B cell (primary cell): ENCODE measurements around the gene MAP3K5. TPM values are rescaled to one million over a fixed set of nuclear protein-coding genes. Genes with fewer than 3 reads are reported as not detected.

Experiments
- ATAC-seq: fragments of 200-7000 bp; cut with Tn5 transposase; one replicate; pipeline ENCODE4 v1.10.0; 2021; ENCODE audit warnings: low read depth, mild to moderate bottlenecking, moderate number of reproducible peaks, moderate library complexity
- CTCF ChIA-PET: fragments of 350-600 bp; sonication (Branson Sonifier 250); formaldehyde crosslinking; loops from one replicate; lab custom pipeline; 2021; ENCODE audit warnings: antibody characterized with exemption, inconsistent platforms; lab: Charles Lee
- POLR2A ChIA-PET: fragments of 350-600 bp; sonication (Branson Sonifier 250); formaldehyde crosslinking; loops from one replicate; lab custom pipeline; 2021; ENCODE audit warnings: antibody characterized with exemption; lab: Charles Lee
- DNase-seq: peaks from one replicate; pipeline ENCODE4 v3.0.0; 2013
- H2AFZ ChIP-seq: 2 replicates; pipeline ENCODE4 v1.6.1; 2012; ENCODE audit warnings: mild to moderate bottlenecking, low read depth, low read length; ENCODE audit not compliant: insufficient read depth, poor library complexity, severe bottlenecking
- H3K27ac ChIP-seq, 2 donors: 1 replicate in 1 of 2; 2 replicates in 1 of 2; pipeline ENCODE4 v1.5.1; 2012 to 2013; ENCODE audit warnings: low read length in 2 of 2, mild to moderate bottlenecking in 2 of 2, moderate library complexity in 1 of 2
- H3K27me3 ChIP-seq, 4 experiments: fragments of 200-600 bp in 1 of 4; sonication (generic) in 1 of 4; replicated peaks in 1 of 4; 1 replicate in 2 of 4; 2 replicates in 2 of 4; pipeline versions ENCODE4 v1.6.1 to v1.7.0; 2013 to 2016; ENCODE audit warnings: low read length in 3 of 4, mild to moderate bottlenecking in 2 of 4, mixed read lengths in 1 of 4, moderate library complexity in 1 of 4; ENCODE audit not compliant: insufficient read depth in 4 of 4, control insufficient read depth in 3 of 4; ENCODE audit errors: control extremely low read depth in 1 of 4
- H3K36me3 ChIP-seq, 2 experiments: replicated peaks in 1 of 2; 1 replicate in 1 of 2; 2 replicates in 1 of 2; pipeline versions ENCODE4 v1.6.1 to v1.7.1; 2013; ENCODE audit warnings: low read length in 1 of 2; ENCODE audit not compliant: insufficient read depth in 2 of 2, control insufficient read depth in 1 of 2; ENCODE audit errors: control extremely low read depth in 1 of 2, extremely low read depth in 1 of 2
- H3K4me1 ChIP-seq, 2 donors: fragments of 200-600 bp in 1 of 2; sonication (generic) in 1 of 2; 1 replicate in 1 of 2; 2 replicates in 1 of 2; pipeline versions ENCODE4 v1.5.1 to v1.6.1; 2013 to 2017; ENCODE audit warnings: low read length in 2 of 2; ENCODE audit not compliant: control insufficient read depth in 2 of 2, insufficient read depth in 2 of 2
- H3K4me2 ChIP-seq: replicated peaks from 2 replicates; pipeline ENCODE3; 2012; ENCODE audit warnings: mild to moderate bottlenecking, low read depth, low read length; ENCODE audit not compliant: poor library complexity, severe bottlenecking
- H3K4me3 ChIP-seq, 5 experiments: fragments of 200-600 bp in 1 of 5; sonication (generic) in 1 of 5; 1 replicate in 3 of 5; 2 replicates in 2 of 5; pipeline versions ENCODE4 v1.5.1 to v1.7.0; 2011 to 2016; ENCODE audit warnings: low read length in 4 of 5, mild to moderate bottlenecking in 4 of 5, low read depth in 2 of 5, control low read depth in 1 of 5, moderate library complexity in 1 of 5; ENCODE audit not compliant: insufficient read depth in 1 of 5; ENCODE audit errors: control extremely low read depth in 1 of 5, extremely low read depth in 1 of 5
- H3K79me2 ChIP-seq: fragments of 200-600 bp; sonication (generic); one replicate; pipeline ENCODE4 v1.6.0; 2016; ENCODE audit warnings: low read length; ENCODE audit not compliant: control insufficient read depth, insufficient read depth
- H3K9ac ChIP-seq: fragments of 200-600 bp; sonication (generic); 2 replicates; pipeline ENCODE4 v1.6.1; 2017; ENCODE audit warnings: mild to moderate bottlenecking, low read length, moderate library complexity
- H3K9me3 ChIP-seq, 3 donors: one replicate each; pipeline versions ENCODE4 v1.6.1 to v1.7.1; 2013; ENCODE audit warnings: low read length in 2 of 3; ENCODE audit not compliant: control insufficient read depth in 2 of 3, insufficient read depth in 1 of 3; ENCODE audit errors: control extremely low read depth in 1 of 3
- H4K20me1 ChIP-seq: 2 replicates; pipeline ENCODE4 v1.6.0; 2012; ENCODE audit warnings: mild to moderate bottlenecking, low read length; ENCODE audit not compliant: insufficient read depth, control insufficient read depth, poor library complexity, severe bottlenecking
- H3K27ac Mint-ChIP-seq: one replicate; pipeline ENCODE4 v1.8.0; 2021; ENCODE audit warnings: mixed read lengths
- H3K27me3 Mint-ChIP-seq: one replicate; pipeline ENCODE4 v1.8.0; 2021; ENCODE audit warnings: mixed read lengths
- H3K4me1 Mint-ChIP-seq: one replicate; pipeline ENCODE4 v1.8.0; 2021; ENCODE audit warnings: mixed read lengths
- H3K4me3 Mint-ChIP-seq: one replicate; pipeline ENCODE4 v1.8.0; 2021; ENCODE audit warnings: mixed read lengths
- H3K9me3 Mint-ChIP-seq: one replicate; pipeline ENCODE4 v1.8.0; 2022; ENCODE audit warnings: mixed read lengths; ENCODE audit not compliant: insufficient read depth
- CTCF ChIP-seq: fragments of 200-600 bp; IDR thresholded peaks from one replicate; pipeline ENCODE4 v1.8.0; 2022; ENCODE audit warnings: antibody characterized with exemption, mild to moderate bottlenecking
- EZH2 ChIP-seq: IDR thresholded peaks from 2 replicates; pipeline ENCODE4 v1.6.1; 2012; ENCODE audit warnings: borderline replicate concordance, low read depth, mild to moderate bottlenecking, moderate library complexity, low read length; ENCODE audit not compliant: insufficient read depth, poor library complexity, severe bottlenecking
- WGBS: methylation state at CpG from one replicate; pipeline ENCODE4 v1.1.5; 2013; ENCODE audit warnings: missing lambda C conversion rate; ENCODE audit not compliant: insufficient coverage; 5-methylcytosine and 5-hydroxymethylcytosine counted together
- intact Hi-C: fragments of 100-400 bp; cut with micrococcal nuclease; formaldehyde crosslinking; loops from one replicate; pipeline ENCODE4 v1.10.0; 2022
- polyA plus RNA-seq: library from polyadenylated mRNA; depleted of rRNA; stranded (reverse); fragments of >200 nt; gene quantifications from 2 replicates; pipeline ENCODE4 v1.2.3, GENCODE V29; 2012
- total RNA-seq, 2 donors: library from RNA; stranded (reverse); fragments of 120-200 nt in 1 of 2; gene quantifications; 1 replicate in 1 of 2; 2 replicates in 1 of 2; pipeline versions ENCODE4 v1.2.3 to v1.2.4, GENCODE V29; 2013 to 2022

The MAP3K5 gene
- total and polyA plus RNA-seq, 2 donors (not counting 1 experiment from before 2014, with no cell fraction given), result 5.7 to 34.1 TPM

GRCh38 chr6:136604328-136604825 lies 187.9 kb downstream of the MAP3K5 start:
- no peak overlapping the region for H2AFZ ChIP-seq
- no peak overlapping the region for H3K27ac ChIP-seq
- no peaks in the 10 kb centered on the region for H3K27me3 Mint-ChIP-seq
- DNase-seq, result no peak
- H3K27me3 ChIP-seq, result no peaks in the 10 kb centered on the region
- no peaks in the 10 kb centered on the region for H3K9me3 ChIP-seq
- ATAC-seq, result no peak
- POLR2A ChIA-PET, result no interaction called here
- no peak overlapping the region for H3K9ac ChIP-seq
- peaks cover 3% of the 10 kb centered on the region for H3K4me1 Mint-ChIP-seq
- CTCF ChIA-PET, result interaction anchor here (0.8 to 2.8 kb wide), 4 partner anchors 8 to 188 kb away, joined by 3 to 11 read pairs (median 4); partner anchors contain the start of gene MAP3K5
- intact Hi-C loops, result no loop called here
- no CpG with 5 or more reads among the region's 1 CpG for WGBS
- H3K79me2 ChIP-seq, result no peaks in the 10 kb centered on the region
- no peak for TF ChIP-seq CTCF
- TF ChIP-seq EZH2, result no peak
- H3K27ac Mint-ChIP-seq, result no peak overlapping the region
- H3K4me3 Mint-ChIP-seq, result no peak overlapping the region
- peaks cover 9 to 53% of the 10 kb centered on the region in 2 experiments for H3K36me3 ChIP-seq
- H3K4me2 ChIP-seq, result no peak overlapping the region
- H3K4me3 ChIP-seq, result no peak overlapping the region
- H3K9me3 Mint-ChIP-seq, result no peaks in the 10 kb centered on the region
- no peaks in the 10 kb centered on the region for H3K4me1 ChIP-seq
- peaks cover 14% of the 10 kb centered on the region for H4K20me1 ChIP-seq

- H3K27ac ChIP-seq, result no peak overlapping the region
- peaks cover 13% of the 10 kb centered on the region for H4K20me1 ChIP-seq
- H3K9ac ChIP-seq, result no peak overlapping the region
- H3K79me2 ChIP-seq, result no peaks in the 10 kb centered on the region
- H3K36me3 ChIP-seq, result peaks cover 4 to 72% of the 10 kb centered on the region in 2 experiments
- DNase-seq, result no peak
- H2AFZ ChIP-seq, result no peak overlapping the region
- peaks cover 4% of the 10 kb centered on the region for H3K4me1 Mint-ChIP-seq
- intact Hi-C loops, result no loop called here
- ChIA-PET POLR2A (no interaction called here), CTCF (interaction anchor here (0.5 to 1.9 kb wide), 4 partner anchors 12 to 806 kb away, joined by 3 to 5 read pairs (median 3); partner anchors contain the start of gene MAP3K5)
- WGBS, result no CpG with 5 or more reads among the region's 3 CpGs
- no peaks in the 10 kb centered on the region for H3K9me3 Mint-ChIP-seq
- ATAC-seq, result no peak
- no peak overlapping the region for H3K27ac Mint-ChIP-seq
- no peaks in the 10 kb centered on the region for H3K4me1 ChIP-seq
- no peak overlapping the region for H3K4me3 Mint-ChIP-seq
- H3K27me3 ChIP-seq, result no peaks in the 10 kb centered on the region
- TF ChIP-seq EZH2 (no peak), CTCF (no peak)
- H3K4me3 ChIP-seq, result no peak overlapping the region
- H3K27me3 Mint-ChIP-seq, result no peaks in the 10 kb centered on the region
- no peaks in the 10 kb centered on the region for H3K9me3 ChIP-seq
- no peak overlapping the region for H3K4me2 ChIP-seq
These were observed 191.5 kb downstream of the MAP3K5 start for GRCh38 chr6:136600818-136601217.
